MCF 10A (cell line): ENCODE measurements around the gene KCNH1. TPM values are rescaled to one million over a fixed set of nuclear protein-coding genes. Genes with fewer than 3 reads are reported as not detected.
A peak's percentile ranks its signal among the peaks of the same experiment; 100 is the strongest.

Experiments
- BruUV-seq: library from RNA; stranded (reverse); fragments of 400-500 nt; replicated peaks from 2 replicates; lab custom pipeline; 2021; lab: Mats Ljungman, UMichigan
- CTCF ChIA-PET: fragments of 300-600 bp; sonication (Branson Sonifier 250); formaldehyde crosslinking; extraction: SDS; loops from one replicate; lab custom pipeline; 2021; ENCODE audit warnings: antibody characterized with exemption, inconsistent platforms; lab: Yijun Ruan, JAX
- POLR2A ChIA-PET: fragments of 300-600, 350-650 bp; sonication (Branson Sonifier 250); formaldehyde crosslinking; extraction: SDS; loops from one replicate; lab custom pipeline; 2020; ENCODE audit warnings: antibody characterized with exemption, inconsistent platforms; lab: Yijun Ruan, JAX
- DNase-seq: peaks from one replicate; pipeline ENCODE4 v3.0.0-alpha.2; 2018; ENCODE audit not compliant: unreplicated experiment
- H3K27ac Mint-ChIP-seq: one replicate; pipeline ENCODE4 v1.8.0; 2022; ENCODE audit warnings: mild to moderate bottlenecking, low read depth, mixed read lengths; ENCODE audit not compliant: unreplicated experiment
- H3K27me3 Mint-ChIP-seq: one replicate; pipeline ENCODE4 v1.8.0; 2022; ENCODE audit warnings: mixed read lengths; ENCODE audit not compliant: insufficient read depth, unreplicated experiment
- H3K36me3 Mint-ChIP-seq: one replicate; pipeline ENCODE4 v1.8.0; 2022; ENCODE audit warnings: mild to moderate bottlenecking, moderate library complexity, mixed read lengths; ENCODE audit not compliant: insufficient read depth, unreplicated experiment
- H3K4me1 Mint-ChIP-seq: one replicate; pipeline ENCODE4 v1.8.0; 2022; ENCODE audit warnings: mixed read lengths; ENCODE audit not compliant: insufficient read depth, unreplicated experiment
- H3K4me3 Mint-ChIP-seq: one replicate; pipeline ENCODE4 v1.8.0; 2022; ENCODE audit warnings: mild to moderate bottlenecking, moderate library complexity, mixed read lengths; ENCODE audit not compliant: unreplicated experiment
- H3K9me3 Mint-ChIP-seq: one replicate; pipeline ENCODE4 v1.8.0; 2022; ENCODE audit warnings: mixed read lengths; ENCODE audit not compliant: unreplicated experiment
- intact Hi-C: fragments of 100-400 bp; cut with micrococcal nuclease; formaldehyde crosslinking; loops from 2 replicates; pipeline ENCODE4 v1.14.1; 2022
- total RNA-seq: library from RNA; stranded (reverse); gene quantifications from 2 replicates; pipeline ENCODE4 v1.2.3, GENCODE V29; 2022
- TF ChIP-seq, protein P1 (sequence below): fragments of 200-600 bp; IDR thresholded peaks from one replicate; pipeline ENCODE4 v1.8.0; 2022; ENCODE audit warnings: antibody characterized with exemption, mild to moderate bottlenecking; ENCODE audit not compliant: unreplicated experiment

Gene KCNH1
- total RNA-seq, 1 experiment from 2014 or later: 0.19 TPM

DNA sequence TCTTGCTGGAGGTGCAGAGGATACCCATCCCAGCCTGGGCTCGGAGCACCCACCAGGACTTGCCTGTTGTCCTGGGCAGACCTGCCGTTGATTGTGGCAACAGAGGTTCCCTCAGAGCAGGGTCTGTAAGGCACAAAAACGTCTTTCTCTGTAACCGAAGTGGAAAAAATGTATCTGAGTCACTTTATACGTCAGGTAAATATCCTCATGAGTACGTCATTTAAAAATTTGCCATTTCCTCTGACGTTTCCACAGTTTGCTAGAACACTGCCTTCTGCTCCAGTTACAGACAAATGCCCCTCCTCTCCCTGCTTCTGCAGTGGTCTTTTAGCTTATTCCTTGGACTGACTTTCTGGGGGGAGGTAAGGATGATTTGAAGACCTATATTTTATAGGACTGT lies 478.4 kb downstream of the KCNH1 start:
- Mint-ChIP-seq H3K9me3 (peaks cover 8% of the 10 kb centered on the region), H3K4me1 (no peaks in the 10 kb centered on the region), H3K36me3 (no peaks in the 10 kb centered on the region), H3K27me3 (peaks cover 25% of the 10 kb centered on the region), H3K27ac (no peak overlapping the region), H3K4me3 (no peak overlapping the region)
- BruUV-seq: no TSS peak
- no peak for DNase-seq
- intact Hi-C loops: no loop called here
- ChIA-PET POLR2A (no interaction called here), CTCF (no interaction called here)
- TF ChIP-seq, protein P1, sequence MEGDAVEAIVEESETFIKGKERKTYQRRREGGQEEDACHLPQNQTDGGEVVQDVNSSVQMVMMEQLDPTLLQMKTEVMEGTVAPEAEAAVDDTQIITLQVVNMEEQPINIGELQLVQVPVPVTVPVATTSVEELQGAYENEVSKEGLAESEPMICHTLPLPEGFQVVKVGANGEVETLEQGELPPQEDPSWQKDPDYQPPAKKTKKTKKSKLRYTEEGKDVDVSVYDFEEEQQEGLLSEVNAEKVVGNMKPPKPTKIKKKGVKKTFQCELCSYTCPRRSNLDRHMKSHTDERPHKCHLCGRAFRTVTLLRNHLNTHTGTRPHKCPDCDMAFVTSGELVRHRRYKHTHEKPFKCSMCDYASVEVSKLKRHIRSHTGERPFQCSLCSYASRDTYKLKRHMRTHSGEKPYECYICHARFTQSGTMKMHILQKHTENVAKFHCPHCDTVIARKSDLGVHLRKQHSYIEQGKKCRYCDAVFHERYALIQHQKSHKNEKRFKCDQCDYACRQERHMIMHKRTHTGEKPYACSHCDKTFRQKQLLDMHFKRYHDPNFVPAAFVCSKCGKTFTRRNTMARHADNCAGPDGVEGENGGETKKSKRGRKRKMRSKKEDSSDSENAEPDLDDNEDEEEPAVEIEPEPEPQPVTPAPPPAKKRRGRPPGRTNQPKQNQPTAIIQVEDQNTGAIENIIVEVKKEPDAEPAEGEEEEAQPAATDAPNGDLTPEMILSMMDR: no peak

DNA sequence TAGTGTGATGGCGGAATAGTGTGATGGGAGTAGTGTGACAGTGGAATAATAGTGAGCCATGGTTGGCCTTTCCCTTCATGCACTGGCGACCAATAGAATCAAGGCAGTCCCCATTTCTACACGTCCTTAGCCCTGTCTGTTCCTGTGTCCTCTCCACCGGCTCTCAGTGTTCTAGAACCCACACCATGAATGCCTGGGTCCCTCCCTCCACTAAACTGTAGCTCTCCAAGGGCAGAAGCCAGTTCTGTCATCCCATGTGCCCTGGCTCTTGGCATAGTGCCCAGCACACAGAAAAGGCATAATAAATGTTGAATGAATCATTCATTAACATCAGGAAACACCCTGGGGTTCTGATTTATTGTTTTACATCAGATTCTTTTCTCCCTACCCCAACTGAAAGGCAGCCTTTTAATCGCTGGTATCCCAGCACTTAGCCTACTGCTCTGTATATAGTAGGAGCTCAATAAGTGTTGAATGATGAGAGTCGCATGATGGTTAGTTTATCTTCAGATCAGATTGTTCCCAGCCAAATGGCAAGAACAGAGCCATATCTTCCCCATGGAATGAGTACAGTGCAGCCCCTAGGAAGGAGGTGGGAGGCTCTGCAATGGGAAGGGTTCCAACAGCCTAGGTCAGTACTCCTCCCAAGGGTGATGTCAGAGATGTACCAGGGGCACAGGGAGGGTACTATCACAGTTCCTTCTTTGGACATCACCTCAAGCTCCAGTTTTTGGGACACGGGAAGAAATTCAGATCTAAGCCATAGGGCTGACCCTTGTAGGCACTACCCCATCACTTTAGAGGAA lies 479.6 kb downstream of the KCNH1 start:
- Mint-ChIP-seq H3K27me3 (peaks cover 14% of the 10 kb centered on the region), H3K4me3 (no peak overlapping the region), H3K36me3 (no peaks in the 10 kb centered on the region), H3K27ac (no peak overlapping the region), H3K9me3 (peaks cover 8% of the 10 kb centered on the region), H3K4me1 (no peaks in the 10 kb centered on the region)
- TF ChIP-seq, protein P1: no peak
- intact Hi-C loops: no loop called here
- no TSS peak for BruUV-seq
- CTCF ChIA-PET: interaction anchor here (0.6 to 0.9 kb wide), 2 partner anchors 12 to 127 kb away, joined by 3 to 4 read pairs; no protein-coding TSS in a partner anchor
- DNase-seq: peak; percentile 53
- POLR2A ChIA-PET: no interaction called here

DNA sequence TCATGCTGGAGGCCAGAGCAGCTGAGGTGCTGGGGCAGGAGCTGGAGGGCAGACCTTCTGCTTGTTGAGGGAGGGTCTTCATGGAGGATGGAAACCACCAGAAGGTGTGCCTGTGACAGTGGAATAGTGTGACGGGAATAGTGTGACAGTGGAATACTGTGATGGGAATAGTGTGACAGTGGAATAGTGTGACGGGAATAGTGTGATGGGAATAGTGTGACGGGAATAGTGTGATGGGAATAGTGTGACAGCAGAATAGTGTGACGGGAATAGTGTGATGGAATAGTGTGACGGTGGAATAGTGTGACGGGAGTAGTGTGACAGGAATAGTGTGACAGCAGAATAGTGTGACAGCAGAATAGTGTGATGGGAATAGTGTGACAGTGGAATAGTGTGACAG lies 480.2 kb downstream of the KCNH1 start:
- H3K36me3 Mint-ChIP-seq: no peaks in the 10 kb centered on the region
- peaks cover 8% of the 10 kb centered on the region for H3K9me3 Mint-ChIP-seq
- peaks cover 8% of the 10 kb centered on the region for H3K27me3 Mint-ChIP-seq
- no peak overlapping the region for H3K4me3 Mint-ChIP-seq
- no TSS peak for BruUV-seq
- H3K4me1 Mint-ChIP-seq: no peaks in the 10 kb centered on the region
- TF ChIP-seq, protein P1: no peak
- ChIA-PET CTCF (interaction anchor here (0.6 kb wide), 1 partner anchor 127 kb away, joined by 4 read pairs; no protein-coding TSS in a partner anchor), POLR2A (interaction anchor here (0.6 kb wide), 1 partner anchor 208 kb away, joined by 4 read pairs; no protein-coding TSS in a partner anchor)
- intact Hi-C loops: no loop called here
- peak; percentile 26 for DNase-seq
- no peak overlapping the region for H3K27ac Mint-ChIP-seq

DNA sequence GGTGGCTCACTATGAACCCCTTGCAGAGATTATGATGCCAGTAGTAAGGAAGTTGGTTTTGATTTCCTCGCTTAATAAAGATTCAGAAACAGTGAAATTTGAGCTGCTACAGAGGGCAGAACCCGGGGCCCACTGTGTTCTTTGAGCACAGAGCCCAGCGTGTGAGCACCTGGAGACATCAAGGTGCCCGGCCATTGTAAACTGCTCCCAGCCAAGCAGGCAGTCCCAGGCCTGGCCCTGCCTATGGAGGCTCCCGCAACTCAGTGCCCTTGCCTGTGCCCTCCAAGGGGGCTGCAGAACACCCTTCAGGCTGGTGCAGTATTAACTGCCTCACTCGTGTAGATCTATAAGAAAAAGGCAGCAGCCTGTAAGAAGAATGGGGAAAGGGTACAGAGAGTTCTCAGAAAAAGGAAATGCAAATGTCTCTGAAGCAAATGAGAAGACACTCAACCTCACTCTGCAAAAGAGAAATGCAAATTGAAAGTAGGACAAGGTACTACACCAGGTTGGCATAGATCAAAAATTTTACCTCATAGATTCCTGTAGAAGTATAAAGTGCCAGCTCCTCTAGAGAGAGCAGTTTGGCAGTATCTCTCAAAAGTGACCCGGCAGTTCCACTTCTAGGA lies 481.5 kb downstream of the KCNH1 start:
- no peak for DNase-seq
- no peaks in the 10 kb centered on the region for H3K36me3 Mint-ChIP-seq
- no peak overlapping the region for H3K27ac Mint-ChIP-seq
- TF ChIP-seq, protein P1: no peak
- ChIA-PET CTCF (interaction anchor here (0.6 to 1.0 kb wide), 2 partner anchors 578 to 632 kb away, joined by 3 to 4 read pairs; no protein-coding TSS in a partner anchor), POLR2A (no interaction called here)
- H3K4me1 Mint-ChIP-seq: peaks cover 5% of the 10 kb centered on the region
- no peaks in the 10 kb centered on the region for H3K27me3 Mint-ChIP-seq
- intact Hi-C loops: no loop called here
- no peak overlapping the region for H3K4me3 Mint-ChIP-seq
- H3K9me3 Mint-ChIP-seq: peaks cover 8% of the 10 kb centered on the region
- BruUV-seq: no TSS peak
